Spinal cord (tissue), 10 donors: ENCODE data around the gene IRF2BP2. TPM values are rescaled to one million over a fixed set of nuclear protein-coding genes. Genes with fewer than 3 reads are reported as not detected.

Experiments
- DNase-seq, 6 donors: peaks; one replicate each; pipeline versions ENCODE4 v3.0.0 to v3.0.0-alpha.2; 2013 to 2015; ENCODE audit warnings: low spot score in 6 of 6, low read depth in 4 of 6
- H3K27ac ChIP-seq: one replicate; pipeline ENCODE4 v1.5.1; 2013; ENCODE audit warnings: low read depth, low read length, control low read depth
- H3K27me3 ChIP-seq: one replicate; pipeline ENCODE4 v1.6.1; 2013; ENCODE audit warnings: low read length; ENCODE audit not compliant: control insufficient read depth, insufficient read depth
- H3K36me3 ChIP-seq: one replicate; pipeline ENCODE4 v1.6.1; 2013; ENCODE audit warnings: low read length; ENCODE audit not compliant: control insufficient read depth, insufficient read depth
- H3K4me1 ChIP-seq: one replicate; pipeline ENCODE4 v1.6.1; 2013; ENCODE audit warnings: low read length; ENCODE audit not compliant: control insufficient read depth, insufficient read depth
- H3K4me3 ChIP-seq: one replicate; pipeline ENCODE4 v1.5.1; 2013; ENCODE audit warnings: low read depth, low read length, control low read depth
- H3K9me3 ChIP-seq: one replicate; pipeline ENCODE4 v1.6.1; 2013; ENCODE audit warnings: low read length; ENCODE audit not compliant: control insufficient read depth, insufficient read depth
- WGBS: methylation state at CpG from one replicate; pipeline ENCODE4 v1.1.5; 2013; ENCODE audit warnings: missing lambda C conversion rate; ENCODE audit not compliant: insufficient coverage; 5-methylcytosine and 5-hydroxymethylcytosine counted together
- polyA plus RNA-seq, 2 donors: library from polyadenylated mRNA; unstranded; fragments of 120-200 nt; gene quantifications; one replicate each; pipeline ENCODE4 v1.2.1, GENCODE V29; 2013; ENCODE audit not compliant: insufficient read length in 2 of 2
- total RNA-seq, 2 donors: library from RNA; depleted of rRNA in 1 of 2; stranded (reverse); fragments of 120-200 nt in 1 of 2; fragments of >200 nt in 1 of 2; gene quantifications; one replicate each; pipeline versions ENCODE4 v1.2.3 to v1.2.4, GENCODE V29; 2013 to 2014
- donor health status: healthy.

IRF2BP2 gene
- total and polyA plus RNA-seq, 4 donors, result 98.7 to 105 (median 103) TPM

- no peak overlapping the region for H3K4me3 ChIP-seq
- peak in 1 of 6 donors; percentile 30 for DNase-seq
- H3K27me3 ChIP-seq, result no peaks in the 10 kb centered on the region
- H3K9me3 ChIP-seq, result no peaks in the 10 kb centered on the region
- no peak overlapping the region for H3K27ac ChIP-seq
- H3K36me3 ChIP-seq, result no peaks in the 10 kb centered on the region
- WGBS, result 60% methylated on average over 7 of the region's 7 CpGs
- peaks cover 8% of the 10 kb centered on the region for H3K4me1 ChIP-seq
Measured at GRCh38 chr1:234562334-234562733, 47.6 kb downstream of the IRF2BP2 start.

GRCh38 chr1:234561319-234561718 is 48.7 kb downstream of the IRF2BP2 start:
- H3K27me3 ChIP-seq, result no peaks in the 10 kb centered on the region
- H3K27ac ChIP-seq, result no peak overlapping the region
- no peak for DNase-seq
- H3K4me1 ChIP-seq, result peaks cover 8% of the 10 kb centered on the region
- H3K36me3 ChIP-seq, result no peaks in the 10 kb centered on the region
- no peaks in the 10 kb centered on the region for H3K9me3 ChIP-seq
- WGBS, result 83% methylated on average over 5 of the region's 5 CpGs
- H3K4me3 ChIP-seq, result no peak overlapping the region

GRCh38 chr1:234559902-234560676 is 49.9 kb downstream of the IRF2BP2 start:
- Histone ChIP-seq H3K4me3 (no peak overlapping the region), H3K36me3 (no peaks in the 10 kb centered on the region), H3K27ac (no peak overlapping the region), H3K4me1 (peaks cover 11% of the 10 kb centered on the region), H3K9me3 (no peaks in the 10 kb centered on the region), H3K27me3 (no peaks in the 10 kb centered on the region)
- 74% methylated on average over 8 of the region's 14 CpGs for whole genome bisulfite sequencing
- peak in 1 of 6 donors; percentile 34 for DNase-seq

- DNase-seq, result no peak
- Histone ChIP-seq H3K9me3 (no peaks in the 10 kb centered on the region), H3K36me3 (no peaks in the 10 kb centered on the region), H3K4me3 (no peak overlapping the region), H3K27me3 (no peaks in the 10 kb centered on the region), H3K4me1 (peaks cover 18% of the 10 kb centered on the region), H3K27ac (no peak overlapping the region)
- 70% methylated on average over 6 of the region's 6 CpGs for WGBS
Measured at GRCh38 chr1:234559152-234559901, 50.7 kb downstream of the IRF2BP2 start.

GRCh38 chr1:234558330-234558836 is 51.6 kb downstream of the IRF2BP2 start:
- H3K9me3 ChIP-seq, result no peaks in the 10 kb centered on the region
- H3K4me1 ChIP-seq, result peaks cover 24% of the 10 kb centered on the region
- 63% methylated on average over 3 of the region's 10 CpGs for WGBS
- H3K4me3 ChIP-seq, result no peak overlapping the region
- H3K27ac ChIP-seq, result no peak overlapping the region
- peak in 1 of 6 donors; percentile 48 for DNase-seq
- H3K36me3 ChIP-seq, result no peaks in the 10 kb centered on the region
- no peaks in the 10 kb centered on the region for H3K27me3 ChIP-seq

GRCh38 chr1:234556245-234556943 is 53.6 kb downstream of the IRF2BP2 start:
- H3K4me3 ChIP-seq, result no peak overlapping the region
- no CpG with 5 or more reads among the region's 4 CpGs for WGBS
- no peaks in the 10 kb centered on the region for H3K36me3 ChIP-seq
- H3K27ac ChIP-seq, result no peak overlapping the region
- no peak for DNase-seq
- no peaks in the 10 kb centered on the region for H3K27me3 ChIP-seq
- peaks cover 30% of the 10 kb centered on the region for H3K4me1 ChIP-seq
- no peaks in the 10 kb centered on the region for H3K9me3 ChIP-seq

GRCh38 chr1:234555390-234556024 is 54.5 kb downstream of the IRF2BP2 start:
- Histone ChIP-seq H3K4me1 (peaks cover 39% of the 10 kb centered on the region), H3K9me3 (no peaks in the 10 kb centered on the region), H3K36me3 (no peaks in the 10 kb centered on the region), H3K4me3 (no peak overlapping the region), H3K27me3 (no peaks in the 10 kb centered on the region), H3K27ac (peak overlapping the region; percentile 48)
- no peak for DNase-seq
- 86% methylated on average over 7 of the region's 10 CpGs for WGBS

- Histone ChIP-seq H3K27me3 (no peaks in the 10 kb centered on the region), H3K4me3 (no peak overlapping the region), H3K9me3 (no peaks in the 10 kb centered on the region), H3K36me3 (no peaks in the 10 kb centered on the region), H3K4me1 (peaks cover 43% of the 10 kb centered on the region), H3K27ac (peak overlapping the region; percentile 48)
- peak in 2 of 6 donors; percentile 70 to 86 for DNase-seq
- 42% methylated on average over 9 of the region's 13 CpGs for WGBS
Measured at GRCh38 chr1:234554698-234555311, 55.2 kb downstream of the IRF2BP2 start.
